ENCODE data around the gene CCDC88B.

Gene CCDC88B

GRCh38 chr11:64317961-64318765 is 21.8 kb upstream of the CCDC88B start, which contains the start of gene PRDX5 (continued):
- TF ChIP-seq ZNF311 (tag by site-specific recombination; IDR thresholded peaks at IDR 0.05; ENCODE audit: borderline replicate concordance) (no peak), ZNF692 (tag by site-specific recombination; IDR thresholded peaks at IDR 0.05) (peak; percentile 81), ZSCAN30 (tag by site-specific recombination; IDR thresholded peaks at IDR 0.05) (no peak), AEBP2 (tag by site-specific recombination; IDR thresholded peaks at IDR 0.05; ENCODE audit: borderline replicate concordance) (no peak), HOXD13 (CRISPR knock-in tag; IDR thresholded peaks at IDR 0.05; ENCODE audit: borderline replicate concordance) (no peak), KLF7 (tag by site-specific recombination; IDR thresholded peaks at IDR 0.05; ENCODE audit: borderline replicate concordance) (no peak), ZNF133 (tag by site-specific recombination; IDR thresholded peaks at IDR 0.05) (no peak), ZNF530 (tag by site-specific recombination; IDR thresholded peaks at IDR 0.05; ENCODE audit: low read depth) (no peak), ZNF776 (tag by site-specific recombination; IDR thresholded peaks at IDR 0.05; ENCODE audit: borderline replicate concordance) (no peak), ZNF488 (tag by site-specific recombination; IDR thresholded peaks at IDR 0.05) (no peak), ZNF148 (tag by site-specific recombination; IDR thresholded peaks at IDR 0.05; ENCODE audit: borderline replicate concordance) (no peak), ZNF580 (tag by site-specific recombination; IDR thresholded peaks at IDR 0.05) (no peak), ZNF248 (tag by site-specific recombination; IDR thresholded peaks at IDR 0.05) (no peak), ZNF544 (tag by site-specific recombination; IDR thresholded peaks at IDR 0.05) (no peak), SCRT2 (tag by site-specific recombination; IDR thresholded peaks at IDR 0.05) (no peak), ZNF677 (tag by site-specific recombination; IDR thresholded peaks at IDR 0.05) (no peak), ZBTB11 (tag by site-specific recombination; conservative IDR thresholded peaks at IDR 0.05; ENCODE audit: low read depth) (no peak), ZNF416 (tag by site-specific recombination; IDR thresholded peaks at IDR 0.05) (no peak), PATZ1 (tag by site-specific recombination; IDR thresholded peaks at IDR 0.05) (peak; percentile 94), REPIN1 (tag by site-specific recombination; IDR thresholded peaks at IDR 0.05; ENCODE audit: low read depth) (no peak), ZNF394 (tag by site-specific recombination; IDR thresholded peaks at IDR 0.05; ENCODE audit: borderline replicate concordance) (no peak), ZNF239 (tag by site-specific recombination; IDR thresholded peaks at IDR 0.05) (no peak), ZBTB7A (tag by site-specific recombination; IDR thresholded peaks at IDR 0.05; ENCODE audit: low read depth) (no peak), ZNF610 (tag by site-specific recombination; IDR thresholded peaks at IDR 0.05; ENCODE audit: borderline replicate concordance) (no peak), ZNF221 (tag by site-specific recombination; IDR thresholded peaks at IDR 0.05; ENCODE audit: borderline replicate concordance) (no peak), SP7 (tag by site-specific recombination; IDR thresholded peaks at IDR 0.05) (peak; percentile 25; the same call in 1 of the 2 replicates), ZNF561 (tag by site-specific recombination; IDR thresholded peaks at IDR 0.05; ENCODE audit: borderline replicate concordance) (peak; percentile 79; the same call in 1 of the 2 replicates)
